WTC11 (cell line): Measurements from ENCODE around the gene AK2.

Source experiments
- CTCF ChIP-seq: fragments of 200-600 bp; IDR thresholded peaks from 2 replicates; pipeline ENCODE4 v1.8.0; 2022; ENCODE audit warnings: antibody characterized with exemption
- ELF4 ChIP-seq: sonication (generic); formaldehyde crosslinking; IDR thresholded peaks from 2 replicates; pipeline ENCODE4 v1.8.1; 2022; ENCODE audit warnings: low read depth, mild to moderate bottlenecking, moderate library complexity, missing genetic modification reagents
- JUN ChIP-seq: sonication (generic); formaldehyde crosslinking; IDR thresholded peaks from 2 replicates; pipeline ENCODE4 v1.8.0; 2023; ENCODE audit warnings: mild to moderate bottlenecking, missing genetic modification reagents
- PRDM15 ChIP-seq: sonication (generic); formaldehyde crosslinking; IDR thresholded peaks from 2 replicates; pipeline ENCODE4 v1.8.0; 2022; ENCODE audit warnings: missing genetic modification reagents
- USF2 ChIP-seq: sonication (generic); formaldehyde crosslinking; IDR thresholded peaks from 2 replicates; pipeline ENCODE4 v1.8.1; 2023; ENCODE audit warnings: mild to moderate bottlenecking, missing genetic modification reagents, moderate library complexity

- TF ChIP-seq CTCF: no peak
- TF ChIP-seq USF2 (CRISPR knock-in tag): no peak
- no peak for TF ChIP-seq ELF4
- TF ChIP-seq PRDM15 (CRISPR knock-in tag): no peak
- TF ChIP-seq JUN: no peak
Measured at GRCh38 chr1:32978854-32979253, 57.8 kb downstream of the AK2 start.
